BE2C (cell line): ENCODE measurements around the gene DGAT2.

Experiments
- DNase-seq: peaks from one replicate; pipeline ENCODE4 v3.0.0-alpha.2; 2020
- H3K27me3 ChIP-seq: fragments of 250-450 bp; sonication (Bioruptor Pico); 2 replicates; pipeline ENCODE4 v1.5.1; 2020; ENCODE audit warnings: mild to moderate bottlenecking
- H3K36me3 ChIP-seq: fragments of 250-450 bp; sonication (Bioruptor Pico); 2 replicates; pipeline ENCODE4 v1.5.1; 2020; ENCODE audit warnings: mild to moderate bottlenecking
- H3K4me1 ChIP-seq: fragments of 250-450 bp; sonication (Bioruptor Pico); 2 replicates; pipeline ENCODE4 v1.5.1; 2020
- H3K4me3 ChIP-seq: 2 replicates; pipeline ENCODE4 v1.5.1; 2011; ENCODE audit warnings: low read depth, low read length
- H3K9me3 ChIP-seq: fragments of 250-450 bp; sonication (Bioruptor Pico); 2 replicates; pipeline ENCODE4 v1.5.1; 2020
- CTCF ChIP-seq: IDR thresholded peaks from 2 replicates; pipeline ENCODE4 v1.5.1; 2012; ENCODE audit warnings: mild to moderate bottlenecking, low read depth, low read length

DGAT2 gene

DNA sequence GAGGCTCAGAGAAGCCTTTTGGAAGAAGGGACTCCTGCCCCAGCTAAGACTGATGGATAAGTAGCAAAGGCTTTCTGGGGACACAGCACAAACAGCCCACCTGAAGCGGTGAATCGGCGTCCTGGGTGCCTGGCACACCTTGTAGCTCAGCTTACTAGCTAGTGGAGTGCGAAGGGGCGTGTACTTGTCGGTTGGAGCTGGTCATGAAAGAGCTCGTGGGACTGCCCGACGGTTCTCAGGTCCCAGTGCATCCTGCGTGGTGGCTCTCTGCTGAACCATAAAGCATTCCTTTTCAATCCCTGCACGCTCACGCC is 45.7 kb downstream of the DGAT2 start:
- H3K4me3 ChIP-seq: peak overlapping the region; percentile 95
- no peaks in the 10 kb centered on the region for H3K9me3 ChIP-seq
- no peaks in the 10 kb centered on the region for H3K4me1 ChIP-seq
- no peaks in the 10 kb centered on the region for H3K27me3 ChIP-seq
- no peak for DNase-seq
- no peaks in the 10 kb centered on the region for H3K36me3 ChIP-seq
- no peak for TF ChIP-seq CTCF

DNA sequence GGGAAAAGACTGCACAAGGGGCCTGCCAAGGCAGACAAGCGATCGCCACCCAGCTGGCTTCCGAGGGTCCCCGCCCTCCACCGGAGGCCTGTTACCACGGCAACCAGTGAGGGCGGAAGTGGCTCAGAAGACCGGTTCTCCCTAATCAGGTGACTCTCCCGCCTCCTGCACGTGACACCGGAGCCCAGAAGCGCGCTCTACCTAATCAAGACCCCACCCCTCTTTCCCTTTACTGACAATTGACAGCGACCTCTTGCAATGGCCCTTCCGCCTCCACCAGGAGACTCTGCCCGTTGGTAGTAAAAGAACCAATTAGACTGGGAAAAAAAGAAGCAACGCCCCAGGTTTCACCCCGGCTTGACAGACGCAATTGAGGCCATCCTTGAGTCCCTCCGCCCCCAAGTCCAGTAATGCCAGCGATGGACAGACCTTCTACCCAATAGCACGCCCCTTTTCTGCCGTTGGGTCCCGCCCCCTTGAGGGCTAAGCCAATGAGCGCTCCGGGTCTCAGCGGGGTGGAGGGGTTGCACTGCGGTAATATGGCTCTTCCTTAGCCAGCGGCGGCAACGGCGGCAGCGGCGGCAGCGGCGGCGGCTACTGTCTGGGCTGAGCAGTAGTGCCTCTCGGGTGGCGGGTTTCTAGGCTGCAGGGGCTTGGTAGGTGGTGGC is 46.2 kb downstream of the DGAT2 start, which contains the start of gene UVRAG:
UVRAG (plus strand) TSS at position 534 of the 668 bp plus-strand sequence. CDS start 198 bp downstream, outside the sequence.
- Histone ChIP-seq H3K36me3 (no peaks in the 10 kb centered on the region), H3K4me3 (peak within 1 kb of the TSS; percentile 95), H3K9me3 (no peaks in the 10 kb centered on the region), H3K4me1 (no peaks in the 10 kb centered on the region), H3K27me3 (no peaks in the 10 kb centered on the region)
- TF ChIP-seq CTCF: no peak
- DNase-seq: peak; percentile 98

DNA sequence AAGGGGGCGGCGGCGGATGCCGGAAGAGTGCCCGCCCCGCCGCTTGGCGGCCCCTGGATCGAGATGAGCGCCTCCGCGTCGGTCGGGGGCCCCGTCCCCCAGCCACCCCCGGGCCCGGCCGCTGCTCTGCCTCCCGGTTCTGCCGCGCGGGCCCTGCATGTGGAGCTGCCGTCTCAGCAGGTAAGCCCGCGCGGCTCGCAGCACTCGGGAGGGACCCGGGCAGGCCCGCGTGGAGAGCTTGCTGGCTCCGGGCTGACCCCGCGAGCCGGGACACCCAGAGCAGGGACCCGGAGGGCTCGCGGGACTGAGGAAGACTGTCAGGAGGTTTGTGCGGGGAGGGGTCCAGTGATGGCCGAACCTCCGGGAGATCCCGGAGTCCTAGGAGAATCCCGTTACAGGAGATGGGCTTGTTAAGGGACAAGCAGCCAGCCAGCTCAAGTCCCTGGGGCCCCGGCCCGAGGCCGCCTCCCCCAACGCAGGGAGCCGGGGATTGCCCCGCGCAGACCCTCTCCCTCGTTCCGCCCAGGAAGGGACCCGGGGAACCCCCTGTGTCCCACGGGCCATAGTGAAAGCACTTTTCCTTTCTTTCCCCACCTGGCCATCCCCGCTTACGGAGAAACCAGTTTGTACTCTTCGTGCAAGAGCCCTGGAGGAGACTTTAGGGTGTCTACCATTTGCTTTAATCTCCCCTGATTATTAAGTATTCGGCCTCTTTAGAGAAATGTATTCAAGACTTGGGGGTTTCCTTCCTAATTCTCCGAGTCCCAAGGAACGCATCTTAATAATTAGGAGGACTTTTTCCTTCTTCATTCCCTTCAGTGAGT is 47.0 kb downstream of the DGAT2 start:
- no peak for TF ChIP-seq CTCF
- no peaks in the 10 kb centered on the region for H3K4me1 ChIP-seq
- peak; percentile 48 for DNase-seq
- no peaks in the 10 kb centered on the region for H3K27me3 ChIP-seq
- H3K4me3 ChIP-seq: peak overlapping the region; percentile 95
- no peaks in the 10 kb centered on the region for H3K36me3 ChIP-seq
- H3K9me3 ChIP-seq: no peaks in the 10 kb centered on the region

- Histone ChIP-seq H3K4me1 (no peaks in the 10 kb centered on the region), H3K36me3 (no peaks in the 10 kb centered on the region), H3K27me3 (no peaks in the 10 kb centered on the region), H3K9me3 (no peaks in the 10 kb centered on the region), H3K4me3 (peak overlapping the region; percentile 95)
- DNase-seq: no peak
- no peak for TF ChIP-seq CTCF
Observed at GRCh38 chr11:75816561-75817239, 48.1 kb downstream of the DGAT2 start.

DNA sequence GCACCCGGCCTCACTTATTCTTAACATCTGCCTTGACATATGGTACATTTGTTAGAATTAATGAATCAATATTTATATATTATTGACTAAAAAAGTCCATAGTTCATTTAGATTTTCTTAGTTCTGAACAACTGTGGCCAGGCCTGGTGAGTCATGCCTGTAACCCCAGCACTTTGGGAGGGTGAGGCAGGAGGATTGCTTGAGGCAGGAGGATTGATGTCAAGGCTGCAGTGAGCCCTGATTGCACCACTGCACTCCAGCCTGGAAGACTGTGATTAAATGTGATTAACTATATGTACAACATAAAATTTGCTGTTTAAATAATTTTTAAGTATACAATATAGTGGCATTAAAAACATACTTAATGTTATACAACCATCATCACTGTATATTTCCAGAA is 52.1 kb downstream of the DGAT2 start:
- no peak for DNase-seq
- no peaks in the 10 kb centered on the region for H3K4me1 ChIP-seq
- no peaks in the 10 kb centered on the region; the same call in 1 of the 2 replicates for H3K36me3 ChIP-seq
- no peaks in the 10 kb centered on the region for H3K27me3 ChIP-seq
- no peak overlapping the region for H3K4me3 ChIP-seq
- TF ChIP-seq CTCF: no peak
- H3K9me3 ChIP-seq: no peaks in the 10 kb centered on the region

- H3K4me1 ChIP-seq: no peaks in the 10 kb centered on the region
- H3K27me3 ChIP-seq: no peaks in the 10 kb centered on the region
- no peak overlapping the region for H3K4me3 ChIP-seq
- H3K9me3 ChIP-seq: no peaks in the 10 kb centered on the region
- DNase-seq: no peak
- no peak for TF ChIP-seq CTCF
- no peaks in the 10 kb centered on the region; the same call in 1 of the 2 replicates for H3K36me3 ChIP-seq
Observed at GRCh38 chr11:75821202-75821601, 52.6 kb downstream of the DGAT2 start.
